CD4-positive, alpha-beta T cell treated with Interleukin-2 at 100 ng/mL for 4 hours (primary cell): ENCODE data around the gene CYB561.
A peak's percentile ranks its signal among the peaks of the same experiment; 100 is the strongest.

ENCODE experiments used
- DNase-seq: peaks from one replicate; pipeline ENCODE4 v3.0.0-alpha.2; 2020; ENCODE audit warnings: low spot score

CYB561 gene

DNA sequence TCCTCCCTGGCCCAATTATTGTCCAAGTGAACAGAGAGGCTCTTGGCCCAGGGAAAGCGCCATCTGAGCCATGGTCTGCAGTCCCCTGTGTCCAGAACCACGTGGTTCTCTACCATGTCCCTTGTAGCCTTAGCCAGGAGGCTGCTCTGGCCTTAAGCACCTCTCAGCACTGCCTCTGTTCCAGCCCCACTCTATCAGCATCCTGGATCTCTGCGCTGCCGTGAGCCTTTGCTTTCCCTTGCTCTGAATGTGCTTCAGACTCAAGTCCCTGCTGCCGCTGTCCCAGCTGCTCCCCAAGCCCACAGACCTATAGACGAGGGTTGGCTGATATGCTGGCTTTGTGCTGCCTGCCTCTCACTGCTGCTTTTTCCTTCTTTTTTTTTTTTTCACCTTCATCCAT, 33.9 kb downstream of the CYB561 start:
- no peak for DNase-seq

DNA sequence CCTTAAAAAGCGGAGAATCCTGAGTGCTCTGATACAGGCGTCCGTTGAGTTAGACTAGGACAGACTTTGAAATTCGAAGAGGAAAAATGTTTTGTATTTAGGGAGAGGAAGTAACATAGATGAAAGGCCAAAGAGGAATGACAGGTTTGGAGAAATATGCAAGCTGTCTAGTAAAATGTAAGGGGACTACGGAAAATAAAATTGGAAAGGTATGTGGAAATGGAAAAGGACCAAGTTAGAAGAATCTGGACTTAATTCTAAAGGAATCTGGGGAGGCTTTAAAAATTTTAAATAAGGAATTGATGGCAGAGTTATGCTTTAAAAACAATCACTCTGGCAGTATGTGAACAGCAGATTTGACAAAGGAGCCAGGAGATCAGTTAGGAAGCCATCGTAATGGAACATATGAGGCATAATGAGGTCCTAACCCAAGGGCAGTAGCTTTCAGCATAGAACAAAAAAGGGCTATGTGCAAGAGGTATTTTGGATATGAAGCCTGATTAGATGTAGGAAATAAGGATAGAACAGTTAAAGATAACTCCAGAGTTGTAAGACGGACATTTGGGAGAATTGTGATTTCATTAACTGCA, 38.3 kb downstream of the CYB561 start:
- no peak for DNase-seq

DNA sequence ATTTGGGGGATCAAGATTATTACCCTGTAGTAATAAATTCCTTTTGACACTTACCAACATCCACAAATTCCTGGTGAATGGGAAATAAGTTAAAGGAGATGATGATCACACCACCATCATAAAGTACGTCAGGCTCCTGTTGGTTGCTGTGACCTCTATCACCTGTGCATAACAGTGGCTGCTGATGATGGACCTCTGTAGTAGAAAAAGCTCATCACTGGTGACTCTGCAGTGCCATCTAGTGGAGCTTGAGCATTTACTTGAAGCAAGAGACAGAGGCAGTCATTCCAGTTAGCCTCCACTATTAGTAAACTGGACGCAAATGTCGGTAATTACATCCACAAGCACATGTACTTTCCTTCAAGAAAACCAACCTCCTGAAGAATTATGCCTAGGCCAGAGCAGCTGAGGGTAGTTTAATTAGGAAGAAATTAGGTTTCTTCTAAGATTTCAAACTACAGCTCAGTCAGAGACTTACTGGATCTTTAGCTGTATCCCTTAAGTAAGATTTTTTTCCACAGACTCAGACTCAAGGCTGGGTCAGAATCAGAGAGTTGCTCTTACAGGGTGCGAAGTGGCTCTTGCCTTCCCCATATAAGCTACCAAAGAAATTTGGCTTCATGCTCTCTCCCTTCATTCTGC, 39.3 kb downstream of the CYB561 start:
- peak; percentile 81 for DNase-seq

DNA sequence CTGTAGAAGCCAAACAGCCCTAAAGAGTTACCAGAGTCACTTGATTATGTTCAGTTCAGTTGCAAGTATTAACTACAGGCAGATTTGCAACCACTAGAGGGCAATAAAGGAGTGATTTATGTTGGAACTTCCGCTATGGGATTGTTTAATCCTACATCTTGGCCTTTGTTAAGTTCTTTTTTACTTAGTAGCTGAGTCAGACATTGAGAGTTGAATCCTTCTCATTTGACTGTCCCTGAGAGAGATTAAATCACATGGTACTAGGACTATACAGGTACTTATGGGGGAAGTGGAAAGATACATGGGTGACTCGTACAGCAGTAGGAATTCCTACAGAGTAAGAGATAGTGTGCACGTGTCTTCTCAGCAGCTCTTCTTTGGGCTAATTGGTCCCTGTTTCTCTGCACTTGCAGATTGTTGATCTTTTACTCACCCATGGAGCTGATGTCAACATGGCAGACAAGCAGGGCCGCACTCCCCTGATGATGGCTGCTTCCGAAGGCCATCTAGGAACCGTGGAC, 40.3 kb downstream of the CYB561 start:
- peak; percentile 43 for DNase-seq

DNA sequence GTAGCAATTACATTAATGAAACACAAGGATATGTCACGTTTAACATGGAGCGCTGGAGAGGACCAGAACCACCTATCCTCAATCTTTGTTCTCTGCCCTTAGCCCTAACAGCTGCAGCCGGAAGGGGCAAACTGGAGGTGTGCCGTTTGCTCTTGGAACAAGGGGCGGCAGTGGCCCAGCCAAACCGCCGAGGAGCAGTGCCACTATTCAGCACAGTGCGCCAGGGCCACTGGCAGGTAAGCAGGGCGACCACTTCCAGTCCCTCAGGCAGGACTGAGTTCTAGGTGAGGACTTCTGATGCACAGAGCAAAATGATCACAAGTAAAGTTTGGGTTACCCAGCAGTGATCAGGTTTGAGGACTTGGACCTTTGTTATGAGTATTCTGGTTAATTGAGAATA, 41.1 kb downstream of the CYB561 start:
- DNase-seq: no peak

DNA sequence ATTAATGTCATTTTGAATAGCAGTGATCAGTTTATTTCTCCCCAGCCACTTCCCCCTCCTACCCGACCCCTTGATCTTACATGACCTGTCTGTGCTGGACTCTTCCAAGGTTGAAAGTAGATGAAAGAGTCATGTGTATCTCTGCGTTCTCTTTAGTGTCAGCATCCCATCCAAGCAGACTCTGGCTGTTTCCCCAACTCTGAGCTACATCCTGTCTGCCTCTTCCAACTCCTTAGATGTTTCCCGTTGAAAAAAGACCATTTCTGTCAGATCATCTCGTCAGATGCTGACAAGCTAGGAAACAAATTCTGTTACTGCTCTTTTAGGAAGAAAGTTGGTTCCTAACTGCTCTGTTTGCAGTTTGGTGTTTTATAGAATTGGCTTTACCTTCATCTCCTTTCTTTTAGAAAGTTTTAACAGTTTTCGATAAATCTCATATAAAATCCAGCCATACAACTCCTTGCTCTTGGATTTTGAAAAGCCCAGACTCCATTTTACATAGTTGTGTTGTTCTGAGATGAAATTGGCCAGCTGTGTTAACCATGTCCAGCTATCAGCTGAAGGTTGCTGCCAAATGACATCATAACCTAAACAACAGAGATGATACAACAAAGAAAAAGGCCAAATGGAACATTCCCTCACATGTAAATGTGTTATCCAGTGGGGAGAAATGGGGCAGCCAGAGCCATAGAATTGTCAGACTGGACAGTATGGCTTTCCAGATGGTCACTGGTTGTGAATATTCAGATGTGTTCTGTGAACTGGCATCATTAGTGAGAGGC, 43.5 kb downstream of the CYB561 start:
- no peak for DNase-seq

DNA sequence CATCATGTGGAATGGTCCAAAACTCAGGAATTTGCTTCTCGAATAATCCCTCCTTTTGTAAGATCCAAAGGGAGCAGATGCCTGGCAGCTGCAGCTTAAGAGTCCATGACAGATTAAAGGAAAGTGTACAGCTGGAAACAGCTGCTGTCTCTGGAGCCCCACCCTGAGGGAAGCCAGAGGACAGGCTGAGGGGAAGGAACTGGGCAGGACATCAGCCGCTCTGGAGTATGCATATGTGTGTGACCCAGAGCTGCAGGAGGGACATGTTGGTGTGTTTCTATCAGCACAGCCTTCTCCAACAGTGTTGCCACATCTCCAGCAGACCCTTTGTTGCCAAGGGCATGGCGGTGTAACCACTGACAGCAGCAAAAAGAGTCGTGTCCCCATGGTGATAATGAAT, 46.2 kb downstream of the CYB561 start:
- DNase-seq: no peak

DNA sequence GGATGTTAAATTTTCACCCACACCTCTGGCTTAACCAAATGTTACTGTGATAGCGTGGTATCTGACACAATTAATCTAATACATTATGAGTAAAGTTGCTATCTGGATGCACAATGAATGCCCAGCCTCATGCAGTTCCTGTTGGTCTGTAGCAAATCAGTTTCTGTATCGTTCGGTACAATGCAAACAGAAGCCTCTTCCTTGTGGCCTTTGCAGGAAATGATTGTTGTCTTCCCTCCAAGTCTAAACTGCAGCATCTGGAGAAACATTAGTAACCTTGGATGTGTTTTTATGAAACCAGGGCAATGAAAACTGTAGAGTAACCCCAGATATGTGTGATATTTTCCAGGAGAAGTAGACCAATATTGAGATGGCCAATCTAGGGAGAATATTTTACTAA, 46.8 kb downstream of the CYB561 start:
- no peak for DNase-seq

DNA sequence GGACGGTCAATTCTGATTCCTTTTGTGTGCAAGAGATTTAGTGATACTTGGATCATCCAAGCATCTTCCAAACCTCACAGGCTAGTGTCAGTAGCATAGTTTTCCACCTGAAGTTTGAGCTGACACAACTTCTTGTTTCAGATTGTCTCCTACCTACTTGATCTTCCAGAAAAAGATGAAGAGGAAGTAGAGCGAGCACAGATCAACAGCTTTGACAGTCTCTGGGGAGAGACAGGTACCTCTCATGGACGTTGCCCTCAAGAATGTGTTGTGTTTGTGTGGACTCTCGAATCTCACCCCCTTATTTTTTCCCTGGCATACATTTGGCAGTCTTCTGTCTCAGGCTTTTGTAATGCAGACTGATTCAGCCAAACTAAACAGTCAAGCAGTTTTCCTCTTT, 47.4 kb downstream of the CYB561 start:
- no peak for DNase-seq

DNA sequence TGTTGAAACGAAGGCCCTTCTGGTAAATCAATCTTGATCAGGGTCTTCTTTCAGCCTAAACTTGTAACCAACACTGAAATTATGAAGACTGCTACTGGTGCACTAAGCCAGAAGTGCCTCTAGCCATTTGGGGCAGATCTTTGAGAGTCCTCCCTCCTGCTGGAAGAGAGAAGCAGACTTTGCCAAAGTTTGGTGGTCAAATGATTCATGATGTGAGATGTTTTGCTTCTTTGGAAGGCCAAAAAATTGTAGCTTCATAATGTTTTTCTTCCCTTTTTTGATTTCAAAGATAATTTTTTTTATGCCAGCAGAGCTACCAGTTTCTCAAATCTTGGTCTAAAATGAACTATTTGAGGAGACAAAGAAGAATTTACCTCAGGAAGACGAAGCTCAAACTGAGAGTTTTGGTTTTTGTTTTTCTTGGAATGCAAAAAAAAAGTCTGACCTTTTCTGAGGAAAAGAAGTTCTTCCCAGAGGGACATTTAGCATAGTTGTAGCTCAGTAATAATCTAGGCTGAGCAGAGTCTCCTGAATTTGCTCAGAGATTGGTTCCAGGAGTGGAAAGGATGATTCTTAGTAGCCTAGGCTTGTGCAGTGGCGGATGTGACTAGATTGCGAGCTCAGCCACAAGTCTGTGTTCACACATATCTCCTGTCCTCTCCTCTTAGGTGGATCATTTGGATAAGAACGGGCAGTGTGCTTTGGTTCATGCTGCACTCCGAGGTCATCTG, 50.9 kb downstream of the CYB561 start:
- DNase-seq: no peak

DNA sequence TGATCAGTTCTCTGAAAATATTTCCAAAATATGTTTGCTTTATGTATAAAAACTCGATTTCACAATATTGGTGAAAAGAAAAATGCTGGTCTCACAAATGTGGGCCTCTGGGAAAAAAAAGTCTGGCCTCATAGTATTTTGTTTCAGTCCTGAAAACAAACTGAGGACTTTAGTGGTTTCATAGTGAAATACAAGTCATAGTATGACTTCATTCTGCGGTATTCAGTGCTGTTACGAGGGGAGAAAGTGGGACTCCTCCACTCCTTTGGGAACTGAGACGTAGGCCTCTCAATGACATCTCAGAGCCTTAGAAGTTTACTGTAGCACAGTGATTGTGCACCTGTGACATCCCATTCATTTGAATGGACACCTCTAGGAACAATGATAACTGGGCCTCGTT, 56.0 kb downstream of the CYB561 start:
- DNase-seq: no peak

DNA sequence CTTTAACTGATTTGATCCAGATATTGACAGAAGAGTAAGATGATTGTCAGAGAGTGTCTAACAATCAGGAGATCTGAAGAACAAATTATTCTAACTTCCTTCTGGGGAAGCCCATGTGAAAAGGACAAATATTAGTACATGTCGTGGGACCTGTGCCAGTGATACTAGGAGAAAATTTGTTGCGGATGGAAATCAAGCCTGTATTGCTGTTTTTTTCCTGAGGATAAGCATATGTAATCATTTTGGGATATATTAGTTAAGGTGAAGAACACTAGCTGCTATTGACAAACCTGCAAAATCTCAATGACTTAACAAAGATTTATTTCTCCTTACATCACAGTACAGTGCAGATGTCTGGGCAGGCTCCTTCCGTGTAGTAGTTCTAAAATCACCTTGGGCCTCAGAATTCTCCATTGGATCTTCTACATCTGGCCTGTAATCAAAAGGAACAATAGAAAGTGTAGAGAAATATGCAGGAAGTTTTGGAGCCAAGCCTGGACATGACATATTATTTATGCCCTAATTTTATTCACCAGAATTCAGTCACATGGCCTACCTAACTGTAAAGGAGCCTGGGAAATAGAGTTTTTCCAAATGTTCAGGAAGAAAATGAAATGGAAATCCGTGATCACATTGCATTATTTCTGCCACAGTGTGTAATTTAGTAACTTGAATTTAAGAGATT, 58.3 kb downstream of the CYB561 start:
- no peak for DNase-seq

DNA sequence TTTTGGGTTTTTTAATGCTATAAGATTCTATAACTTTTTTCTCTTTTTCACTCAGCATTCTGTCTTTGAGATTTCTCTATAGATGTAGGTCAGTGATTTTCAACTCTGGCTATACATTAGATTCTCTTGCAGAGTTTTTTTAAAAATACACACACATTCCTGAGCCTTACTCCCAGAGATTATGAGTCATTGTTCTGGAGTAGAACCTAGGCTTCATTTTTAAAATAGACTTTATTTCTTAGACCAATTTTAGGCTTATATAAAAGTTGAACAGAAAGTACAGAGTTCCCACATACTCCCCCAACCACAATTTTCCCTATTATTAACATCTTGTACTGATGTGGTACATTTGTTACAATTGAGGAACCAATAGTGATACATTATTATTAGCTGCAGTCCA, 63.3 kb downstream of the CYB561 start:
- DNase-seq: no peak
